Measurements from ENCODE around the gene NTM. TPM values are rescaled to one million over a fixed set of nuclear protein-coding genes. Genes with fewer than 3 reads are reported as not detected.

The NTM gene
- total and polyA plus RNA-seq, 2 donors (not counting 3 experiments of a cell fraction or from before 2014, with no cell fraction given): 1.00 to 1.1 TPM

- peaks cover 11% of the 10 kb centered on the region for H3K4me1 ChIP-seq (ENCODE audit: control insufficient read depth, extremely low read depth, insufficient read depth, low read length)
- dilution Hi-C loops (cut with MboI; ENCODE audit: extremely low pct_ligation_motif_present, low sequenced_read_pairs) (no loop called here), intact Hi-C loops (cut with micrococcal nuclease) (no loop called here)
- no peak overlapping the region for H3K4me2 ChIP-seq (ENCODE audit: insufficient read depth, low read length)
- no peaks in the 10 kb centered on the region for H3K27me3 ChIP-seq (ENCODE audit: control insufficient read depth in 2 of 2, insufficient read depth in 2 of 2, low read length in 2 of 2)
- no peaks in the 10 kb centered on the region for H3K9me3 ChIP-seq (replicated peaks; ENCODE audit: control insufficient read depth, insufficient read depth, low read length)
- H3K4me3 ChIP-seq (replicated peaks in 1 of 3; ENCODE audit: insufficient read depth in 1 of 3, low read depth in 1 of 3, low read length in 3 of 3): no peak overlapping the region
- BruUV-seq (replicated peaks): no TSS peak
- ChIA-PET CTCF (interaction anchor here (0.9 to 1.6 kb wide), 2 partner anchors 11 to 255 kb away, joined by 4 read pairs; no protein-coding TSS in a partner anchor), POLR2A (no interaction called here)
- H3K9ac ChIP-seq (replicated peaks; ENCODE audit: extremely low read depth, insufficient read depth, low read length): no peak overlapping the region
- no peaks in the 10 kb centered on the region for H3K36me3 ChIP-seq (ENCODE audit: control insufficient read depth in 2 of 2, extremely low read depth in 1 of 2, insufficient read depth in 2 of 2, low read length in 2 of 2)
- H3K9me1 ChIP-seq (replicated peaks; ENCODE audit: control insufficient read depth, extremely low read depth, insufficient read depth, low read length): no peaks in the 10 kb centered on the region
- no peak for DNase-seq (ENCODE audit: low read depth, low spot score)
- no peaks in the 10 kb centered on the region for H3K79me2 ChIP-seq (ENCODE audit: control insufficient read depth, insufficient read depth, low read length)
- no peak for TF ChIP-seq GATA2 (IDR thresholded peaks at IDR 0.05; ENCODE audit: insufficient read depth, insufficient read length, low read depth, low read length)
- no peak for TF ChIP-seq CTCF (IDR thresholded peaks at IDR 0.05; ENCODE audit: extremely low read depth in 1 of 2, insufficient read depth in 1 of 2, low read depth in 1 of 2, low read length in 2 of 2)
- TF ChIP-seq MYC (IDR thresholded peaks at IDR 0.05; ENCODE audit: low read depth, low read length): no peak
- H2AFZ ChIP-seq (ENCODE audit: low read depth, low read length): no peak overlapping the region
- no peak for FAIRE-seq
- H3K27ac ChIP-seq (ENCODE audit: insufficient read depth, low read depth, low read length): no peak overlapping the region
- H4K20me1 ChIP-seq (replicated peaks; ENCODE audit: control insufficient read depth, extremely low read depth, insufficient read depth, low read length): no peaks in the 10 kb centered on the region
Observed at GRCh38 chr11:132122735-132123134, 752.3 kb downstream of the NTM start.

GRCh38 chr11:132123449-132123848 is 753.0 kb downstream of the NTM start:
- FAIRE-seq (no peak), DNase-seq (ENCODE audit: low read depth, low spot score) (no peak)
- Histone ChIP-seq H3K4me2 (ENCODE audit: insufficient read depth, low read length) (no peak overlapping the region), H3K9me3 (replicated peaks; ENCODE audit: control insufficient read depth, insufficient read depth, low read length) (no peaks in the 10 kb centered on the region), H3K4me1 (ENCODE audit: control insufficient read depth, extremely low read depth, insufficient read depth, low read length) (peaks cover 11% of the 10 kb centered on the region), H3K27me3 (ENCODE audit: control insufficient read depth in 2 of 2, insufficient read depth in 2 of 2, low read length in 2 of 2) (no peaks in the 10 kb centered on the region), H4K20me1 (replicated peaks; ENCODE audit: control insufficient read depth, extremely low read depth, insufficient read depth, low read length) (no peaks in the 10 kb centered on the region), H2AFZ (ENCODE audit: low read depth, low read length) (no peak overlapping the region), H3K9ac (replicated peaks; ENCODE audit: extremely low read depth, insufficient read depth, low read length) (no peak overlapping the region), H3K27ac (ENCODE audit: insufficient read depth, low read depth, low read length) (no peak overlapping the region), H3K36me3 (ENCODE audit: control insufficient read depth in 2 of 2, extremely low read depth in 1 of 2, insufficient read depth in 2 of 2, low read length in 2 of 2) (no peaks in the 10 kb centered on the region), H3K9me1 (replicated peaks; ENCODE audit: control insufficient read depth, extremely low read depth, insufficient read depth, low read length) (no peaks in the 10 kb centered on the region), H3K4me3 (replicated peaks in 1 of 3; ENCODE audit: insufficient read depth in 1 of 3, low read depth in 1 of 3, low read length in 3 of 3) (no peak overlapping the region), H3K79me2 (ENCODE audit: control insufficient read depth, insufficient read depth, low read length) (no peaks in the 10 kb centered on the region)
- ChIA-PET CTCF (interaction anchor here (1.6 to 2.2 kb wide), 3 partner anchors 12 to 429 kb away, joined by 4 to 6 read pairs (median 4); no protein-coding TSS in a partner anchor), POLR2A (no interaction called here)
- no TSS peak for BruUV-seq (replicated peaks)
- dilution Hi-C loops (cut with MboI; ENCODE audit: extremely low pct_ligation_motif_present, low sequenced_read_pairs): no loop called here
- no peak for TF ChIP-seq POLR2A (IDR thresholded peaks at IDR 0.05; ENCODE audit: low read depth, low read length)
- intact Hi-C loops (cut with micrococcal nuclease): no loop called here

Measured in endothelial cell of umbilical vein (primary cell).